Right lobe of liver (tissue), 6 donors: ENCODE data around the gene TTC12. TPM values are rescaled to one million over a fixed set of nuclear protein-coding genes. Genes with fewer than 3 reads are reported as not detected.

Source experiments
- ATAC-seq, 4 donors: fragments of 200-7000 bp; cut with Tn5 transposase; one replicate each; pipeline ENCODE4 v1.9.1; 2020; ENCODE audit warnings: mild to moderate bottlenecking in 4 of 4, moderate library complexity in 4 of 4
- DNase-seq, 3 donors: peaks; one replicate each; pipeline ENCODE4 v3.0.0-alpha.2; 2020
- H3K27ac ChIP-seq, 3 donors: fragments of 200-600 bp; one replicate each; pipeline ENCODE4 v1.8.0; 2022
- H3K27me3 ChIP-seq, 2 donors: fragments of 200-600 bp; one replicate each; pipeline ENCODE4 v1.8.0; 2022
- H3K36me3 ChIP-seq, 4 donors: fragments of 200-600 bp; sonication (generic) in 1 of 4; one replicate each; pipeline versions ENCODE4 v1.5.1 to v1.8.0; 2017 to 2022; ENCODE audit warnings: control low read depth in 1 of 4
- H3K4me1 ChIP-seq, 4 donors: fragments of 200-600 bp; sonication (generic) in 1 of 4; one replicate each; pipeline versions ENCODE4 v1.5.1 to v1.8.0; 2017 to 2022; ENCODE audit warnings: control low read depth in 1 of 4
- H3K4me3 ChIP-seq, 3 donors: fragments of 200-600 bp; one replicate each; pipeline ENCODE4 v1.8.0; 2022
- H3K9me3 ChIP-seq, 4 donors: fragments of 200-600 bp; sonication (generic) in 1 of 4; one replicate each; pipeline versions ENCODE4 v1.5.1 to v1.8.0; 2017 to 2022; ENCODE audit warnings: control low read depth in 1 of 4
- CTCF ChIP-seq, 4 donors: fragments of 200-600 bp in 3 of 4; fragments of 450-650 bp in 1 of 4; IDR thresholded peaks; one replicate each; pipeline versions ENCODE4 v1.5.1 to v1.8.0; 2016 to 2022; ENCODE audit warnings: antibody characterized with exemption in 4 of 4, mild to moderate bottlenecking in 2 of 4
- POLR2A ChIP-seq: fragments of 450-650 bp; IDR thresholded peaks from one replicate; pipeline ENCODE4 v1.6.1; 2017; ENCODE audit warnings: antibody characterized with exemption, mild to moderate bottlenecking
- WGBS: methylation state at CpG from one replicate; pipeline ENCODE4 v1.1.6; 2018; ENCODE audit warnings: low coverage, low lambda C conversion rate; ENCODE audit not compliant: insufficient coverage; ENCODE audit errors: missing lambda C conversion rate; 5-methylcytosine and 5-hydroxymethylcytosine counted together
- intact Hi-C, 2 donors: fragments of 100-400 bp; cut with DNase I; formaldehyde crosslinking; loops; one replicate each; pipeline versions ENCODE4 v1.11.2 to v1.14.1; 2022
- total RNA-seq, 6 experiments: library from RNA; depleted of rRNA in 2 of 6; stranded (reverse); fragments of >200 nt in 2 of 6; fragmentation: NEBNext Ultra II Directional in 3 of 6; extraction: Animal tissue kit (Norgen Biotek cat#: 25700) in 3 of 6; gene quantifications; one replicate each; pipeline versions ENCODE4 v1.1.0 to v1.2.4, GENCODE V29; 2016 to 2023
- donor health status: DM: no; HTN: yes; CAD: no.
- donor health status: DM: no; HTN: no; CAD: no.
- donor health status: DM: no; HTN: no; CAD: no.
- donor health status: DM: no; HTN: yes; CAD: no.
- donor health status: DM: no; HTN: yes; CAD: no.

Gene TTC12
- total RNA-seq, 6 experiments from 2014 or later, result 5.1 to 8.9 (median 7.2) TPM

DNA sequence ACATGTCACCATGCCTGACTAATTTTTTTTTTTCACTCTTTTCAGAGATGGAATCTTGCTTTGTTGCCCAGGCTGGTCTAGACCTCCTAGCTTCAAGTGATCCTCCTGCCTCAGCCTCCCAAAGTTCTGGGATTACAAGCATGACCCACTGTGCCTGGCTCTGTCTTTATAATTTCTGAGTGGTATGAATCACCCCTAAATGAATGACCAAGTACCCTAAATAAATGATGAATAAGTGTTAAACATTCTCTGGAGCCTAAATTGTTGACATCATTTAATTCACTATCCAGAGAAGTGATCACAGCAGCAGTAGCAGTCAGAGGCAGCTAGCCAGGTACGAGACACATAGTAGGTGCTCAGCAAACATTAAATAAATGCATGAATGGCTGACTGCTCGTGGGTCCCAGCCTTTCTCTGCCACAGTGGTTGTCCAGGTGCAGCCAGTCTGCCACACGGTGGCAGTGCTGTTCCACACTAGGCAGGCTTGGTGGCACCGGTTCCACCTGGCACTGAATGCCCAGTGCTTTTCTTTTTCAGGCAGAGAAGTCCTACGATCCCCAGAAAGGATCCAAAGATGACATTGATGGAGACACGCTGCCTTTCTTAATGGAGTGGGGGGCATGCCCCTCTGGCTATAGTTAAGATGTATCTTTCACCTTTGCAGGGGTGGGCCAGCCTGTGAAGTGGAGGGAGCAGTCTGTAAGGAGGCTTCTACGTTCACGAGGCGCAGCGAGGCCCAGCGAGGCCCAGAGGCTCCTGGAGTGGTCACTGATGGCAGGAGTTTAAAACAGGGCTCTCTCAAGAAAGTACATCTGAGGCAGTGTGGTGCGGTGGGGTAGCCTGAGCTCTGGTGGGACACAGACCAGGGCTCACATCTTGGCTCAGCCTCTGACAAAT, 8.7 kb upstream of the TTC12 start:
- H3K4me3 ChIP-seq, result no peak overlapping the region
- 0% methylated on average over 2 of the region's 12 CpGs for WGBS
- H3K27me3 ChIP-seq, result no peaks in the 10 kb centered on the region
- H3K9me3 ChIP-seq, result no peaks in the 10 kb centered on the region
- TF ChIP-seq POLR2A (no peak), CTCF (IDR thresholded peaks at IDR 0.05) (peak; percentile 91 to 97 (median 93))
- ATAC-seq, result peak; percentile 98 to 99 (median 99)
- no peak overlapping the region for H3K27ac ChIP-seq
- H3K4me1 ChIP-seq, result no peaks in the 10 kb centered on the region
- peak; percentile 79 to 85 (median 81) for DNase-seq
- H3K36me3 ChIP-seq, result no peaks in the 10 kb centered on the region
- intact Hi-C loops, result loop anchor here (5.0 kb wide), 1 partner anchor 227 kb away; no protein-coding TSS in a partner anchor

DNA sequence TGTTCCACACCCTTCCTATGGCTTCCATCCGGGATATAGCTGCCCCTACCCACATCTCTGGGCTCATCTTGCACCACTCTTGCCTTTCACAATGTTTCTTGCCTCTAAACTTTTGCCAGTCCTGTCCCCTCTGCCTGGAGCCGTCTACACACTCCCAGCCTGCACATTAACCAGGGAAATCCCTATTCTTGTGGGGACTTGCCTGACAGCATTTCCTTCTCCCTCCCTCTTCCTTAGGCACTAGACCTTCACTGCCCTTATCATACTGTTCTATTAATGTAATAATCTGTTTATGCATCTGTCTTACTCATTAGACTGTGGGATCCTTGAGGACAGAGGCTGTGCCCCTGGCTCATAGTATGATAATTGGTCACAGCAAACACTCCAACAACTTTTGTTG, 5.8 kb upstream of the TTC12 start:
- DNase-seq, result no peak
- no peak for ATAC-seq
- Histone ChIP-seq H3K9me3 (no peaks in the 10 kb centered on the region), H3K4me3 (no peak overlapping the region), H3K36me3 (no peaks in the 10 kb centered on the region), H3K27ac (no peak overlapping the region), H3K4me1 (no peaks in the 10 kb centered on the region), H3K27me3 (no peaks in the 10 kb centered on the region)
- no peak for TF ChIP-seq POLR2A
- TF ChIP-seq CTCF (IDR thresholded peaks at IDR 0.05), result no peak
- 67% methylated on average over 2 of the region's 2 CpGs for WGBS
- intact Hi-C loops, result loop anchor here (5.0 kb wide), 1 partner anchor 224 kb away; no protein-coding TSS in a partner anchor

- no peak for TF ChIP-seq CTCF (IDR thresholded peaks at IDR 0.05)
- TF ChIP-seq POLR2A, result no peak
- intact Hi-C loops, result no loop called here
- Histone ChIP-seq H3K27me3 (no peaks in the 10 kb centered on the region), H3K27ac (no peak overlapping the region), H3K4me1 (no peaks in the 10 kb centered on the region), H3K4me3 (no peak overlapping the region), H3K36me3 (no peaks in the 10 kb centered on the region), H3K9me3 (no peaks in the 10 kb centered on the region)
- ATAC-seq (no peak), DNase-seq (no peak)
- WGBS, result 100% methylated on average over 1 of the region's 1 CpG
Measured at GRCh38 chr11:113311536-113311935, 2.8 kb upstream of the TTC12 start.

DNA sequence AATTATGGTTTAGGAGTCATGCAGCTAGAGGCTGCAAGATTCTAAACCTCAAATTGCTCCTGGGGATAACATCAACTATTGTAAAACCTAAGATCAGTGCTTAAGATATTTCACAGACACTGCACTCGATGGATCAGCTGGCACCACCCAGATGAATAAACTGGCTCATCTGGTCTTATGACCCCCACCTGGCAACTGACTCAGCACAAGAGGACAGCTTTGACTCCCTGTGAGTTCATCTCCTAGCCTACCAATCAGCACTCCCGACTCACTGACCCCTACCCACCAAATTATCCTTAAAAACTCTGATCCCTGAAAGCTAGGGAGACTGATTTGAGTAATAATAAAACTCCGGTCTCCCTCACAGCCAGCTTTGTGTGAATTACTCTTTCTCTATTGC, 782 bp upstream of the TTC12 start:
- intact Hi-C loops, result no loop called here
- no peak overlapping the region for H3K4me3 ChIP-seq
- no peak for ATAC-seq

More for the DNA sequence above, 782 bp upstream of the TTC12 start:
- DNase-seq, result no peak
- Histone ChIP-seq H3K27ac (no peak overlapping the region), H3K4me1 (no peaks in the 10 kb centered on the region), H3K9me3 (no peaks in the 10 kb centered on the region), H3K36me3 (peaks cover 0 to 4% (median 0%) of the 10 kb centered on the region in 4 donors), H3K27me3 (no peaks in the 10 kb centered on the region)
- TF ChIP-seq POLR2A, result no peak
- TF ChIP-seq CTCF (IDR thresholded peaks at IDR 0.05), result no peak
- WGBS, result 90% methylated on average over 3 of the region's 3 CpGs
